Retinal pigment epithelial cell (primary cell): Measurements from ENCODE around the gene EPHA8.

Experiments used
- DNase-seq: peaks from one replicate; pipeline ENCODE4 v3.0.0-alpha.2; 2010; ENCODE audit warnings: low read depth
- H3K4me3 ChIP-seq: 2 replicates; pipeline ENCODE4 v1.5.1; 2011; ENCODE audit warnings: mild to moderate bottlenecking, low read length, control low read depth, moderate library complexity
- CTCF ChIP-seq: conservative IDR thresholded peaks from 2 replicates; pipeline ENCODE4 v1.5.1; 2011; ENCODE audit warnings: low read depth, low read length, control low read depth, inconsistent platforms

Gene EPHA8

GRCh38 chr1:22562584-22563583 lies at the start of gene EPHA8:
Gene EPHA8, plus strand, starts transcription at chr1:22563489. Its CDS starts 147 bp downstream, at chr1:22563636.
- DNase-seq = no peak
- no peak within 1 kb of the TSS for H3K4me3 ChIP-seq
- TF ChIP-seq CTCF = no peak

DNA sequence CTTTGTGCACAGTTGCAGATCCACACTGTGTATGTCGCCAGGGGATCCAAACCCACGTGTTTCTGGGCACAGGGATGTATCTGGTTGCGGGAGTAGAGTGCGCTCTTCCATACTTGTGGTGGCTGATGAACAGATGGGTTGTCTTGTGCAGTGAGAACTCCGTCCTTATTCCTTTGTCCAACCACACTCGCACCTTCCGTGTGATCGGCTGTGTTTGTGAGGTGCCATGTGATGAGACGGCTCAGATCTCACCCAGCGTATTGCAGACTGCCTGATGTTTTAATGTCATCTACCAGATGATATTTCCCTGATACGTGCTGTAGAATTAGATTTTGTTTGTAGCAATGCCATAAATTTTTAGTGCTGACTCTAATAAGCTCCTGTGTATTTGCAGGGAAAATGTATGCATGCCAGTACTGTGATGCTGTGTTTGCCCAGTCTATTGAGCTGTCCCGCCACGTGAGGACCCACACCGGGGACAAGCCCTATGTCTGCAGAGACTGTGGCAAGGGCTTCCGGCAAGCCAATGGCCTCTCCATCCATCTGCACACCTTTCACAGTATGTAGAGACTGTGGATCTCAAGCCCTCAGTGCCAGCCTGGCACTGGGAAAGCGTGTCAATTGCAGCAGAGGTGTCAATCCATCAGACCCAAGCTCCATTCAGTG lies 46.2 kb upstream of the EPHA8 start:
- no peak for TF ChIP-seq CTCF
- no peak overlapping the region for H3K4me3 ChIP-seq
- DNase-seq = no peak

- no peak for TF ChIP-seq CTCF
- no peak for DNase-seq
- no peak overlapping the region for H3K4me3 ChIP-seq
Measured at GRCh38 chr1:22517956-22518355, 45.3 kb upstream of the EPHA8 start.

DNA sequence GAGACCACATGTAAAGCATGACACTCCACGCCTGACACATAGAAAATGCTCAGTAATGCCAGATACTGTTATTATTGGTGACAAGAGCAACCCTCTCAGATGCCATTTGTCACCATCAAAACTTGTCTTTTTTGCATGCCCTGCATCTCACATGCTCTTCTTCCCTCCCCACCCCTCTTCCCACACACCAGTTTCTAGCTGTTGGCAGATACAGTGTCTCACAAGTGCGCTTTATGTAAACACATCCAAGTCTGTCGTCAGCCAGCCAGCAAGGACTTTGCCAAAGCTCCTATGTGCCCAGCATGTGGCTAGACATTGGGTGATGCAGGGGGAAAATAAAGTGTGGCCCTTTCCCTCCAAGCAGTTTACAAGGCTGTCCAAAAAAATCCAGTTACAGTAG lies 44.9 kb upstream of the EPHA8 start:
- no peak for TF ChIP-seq CTCF
- DNase-seq = no peak
- no peak overlapping the region for H3K4me3 ChIP-seq

DNA sequence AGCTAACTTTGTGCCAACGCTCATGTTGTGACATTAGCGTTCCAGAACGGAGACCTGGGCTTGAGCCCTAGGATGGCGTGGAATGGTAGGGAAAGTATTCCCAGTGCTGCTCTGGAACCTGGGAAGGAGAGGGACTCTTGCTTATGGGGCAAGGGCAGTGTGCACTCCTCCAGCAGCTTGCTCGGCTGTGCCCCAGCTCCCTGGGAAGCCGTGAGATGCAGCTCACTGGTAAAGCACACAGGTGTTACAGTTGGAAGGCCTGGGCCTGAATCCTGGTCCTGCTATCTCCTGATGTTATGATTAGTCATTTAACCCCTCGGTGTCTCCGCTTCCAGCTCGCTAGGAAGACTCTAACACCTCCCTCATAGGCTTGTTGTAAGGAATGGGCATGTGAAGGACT lies 42.4 kb upstream of the EPHA8 start:
- no peak overlapping the region for H3K4me3 ChIP-seq
- no peak for DNase-seq
- TF ChIP-seq CTCF = no peak

- no peak overlapping the region for H3K4me3 ChIP-seq
- no peak for TF ChIP-seq CTCF
- no peak for DNase-seq
Measured at GRCh38 chr1:22521692-22522091, 41.6 kb upstream of the EPHA8 start.

DNA sequence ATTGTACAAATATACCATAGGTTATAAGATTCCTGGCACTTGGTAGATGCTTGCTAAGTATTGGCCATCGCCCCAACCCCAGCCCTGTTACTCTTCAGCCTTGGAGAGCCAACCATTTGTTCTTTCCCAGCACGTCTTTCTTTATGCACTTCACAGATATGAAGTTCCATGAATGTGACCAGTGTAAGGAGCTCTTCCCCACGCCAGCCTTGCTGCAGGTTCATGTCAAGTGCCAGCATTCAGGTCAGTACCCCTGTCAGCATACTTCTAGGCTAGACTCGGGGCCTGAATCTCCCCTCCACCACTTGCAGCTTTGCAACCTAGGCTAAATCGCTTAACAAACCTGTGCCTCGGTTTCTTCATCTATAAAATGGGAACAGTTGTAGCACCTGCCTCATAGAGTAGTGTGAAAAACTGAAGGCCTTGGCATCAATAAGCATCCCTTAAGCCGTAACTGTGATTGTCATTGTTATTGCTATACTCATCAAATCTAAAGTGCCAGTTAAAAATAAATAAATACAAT lies 41.0 kb upstream of the EPHA8 start:
- no peak overlapping the region for H3K4me3 ChIP-seq
- DNase-seq = no peak
- no peak for TF ChIP-seq CTCF
